ENCODE measurements around the gene SIK3. TPM values are rescaled to one million over a fixed set of nuclear protein-coding genes. Genes with fewer than 3 reads are reported as not detected.
A peak's percentile ranks its signal among the peaks of the same experiment; 100 is the strongest.

Gene SIK3
- total RNA-seq, 2 donors from 2014 or later: 37.2 to 43.5 TPM

GRCh38 chr11:117059611-117060148 is 38.5 kb downstream of the SIK3 start:
- H3K4me1 ChIP-seq (ENCODE audit: control insufficient read depth, insufficient read depth, low read length): no peaks in the 10 kb centered on the region
- no peak overlapping the region for H3K4me3 Mint-ChIP-seq
- peaks cover 4% of the 10 kb centered on the region for H3K36me3 Mint-ChIP-seq (ENCODE audit: low read depth)
- H3K27me3 Mint-ChIP-seq (ENCODE audit: insufficient read depth): no peaks in the 10 kb centered on the region
- H3K27ac ChIP-seq (ENCODE audit: low read depth, low read length): no peak overlapping the region
- H3K9ac ChIP-seq (ENCODE audit: extremely low read depth, low read length, poor library complexity, severe bottlenecking): no peak overlapping the region
- DNase-seq: no peak
- H3K27me3 ChIP-seq (ENCODE audit: control insufficient read depth, insufficient read depth, low read length, poor library complexity, severe bottlenecking): no peaks in the 10 kb centered on the region
- H3K4me1 Mint-ChIP-seq: peaks cover 27% of the 10 kb centered on the region
- no peaks in the 10 kb centered on the region for H3K9me3 Mint-ChIP-seq
- no peak overlapping the region for H3K27ac Mint-ChIP-seq
- H3K9me3 ChIP-seq (ENCODE audit: control insufficient read depth, low read length): no peaks in the 10 kb centered on the region
- TF ChIP-seq, protein P1, sequence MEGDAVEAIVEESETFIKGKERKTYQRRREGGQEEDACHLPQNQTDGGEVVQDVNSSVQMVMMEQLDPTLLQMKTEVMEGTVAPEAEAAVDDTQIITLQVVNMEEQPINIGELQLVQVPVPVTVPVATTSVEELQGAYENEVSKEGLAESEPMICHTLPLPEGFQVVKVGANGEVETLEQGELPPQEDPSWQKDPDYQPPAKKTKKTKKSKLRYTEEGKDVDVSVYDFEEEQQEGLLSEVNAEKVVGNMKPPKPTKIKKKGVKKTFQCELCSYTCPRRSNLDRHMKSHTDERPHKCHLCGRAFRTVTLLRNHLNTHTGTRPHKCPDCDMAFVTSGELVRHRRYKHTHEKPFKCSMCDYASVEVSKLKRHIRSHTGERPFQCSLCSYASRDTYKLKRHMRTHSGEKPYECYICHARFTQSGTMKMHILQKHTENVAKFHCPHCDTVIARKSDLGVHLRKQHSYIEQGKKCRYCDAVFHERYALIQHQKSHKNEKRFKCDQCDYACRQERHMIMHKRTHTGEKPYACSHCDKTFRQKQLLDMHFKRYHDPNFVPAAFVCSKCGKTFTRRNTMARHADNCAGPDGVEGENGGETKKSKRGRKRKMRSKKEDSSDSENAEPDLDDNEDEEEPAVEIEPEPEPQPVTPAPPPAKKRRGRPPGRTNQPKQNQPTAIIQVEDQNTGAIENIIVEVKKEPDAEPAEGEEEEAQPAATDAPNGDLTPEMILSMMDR (conservative IDR thresholded peaks at IDR 0.05): no peak
- WGBS, 2 experiments (ENCODE audit: insufficient coverage in 1 of 2, insufficient read length in 1 of 2): 86 to 95% methylated on average over 1 to 2 of the region's 3 CpGs
- no peak overlapping the region for H3K4me3 ChIP-seq (ENCODE audit: low read length)
- no peaks in the 10 kb centered on the region for H3K36me3 ChIP-seq (ENCODE audit: control insufficient read depth, insufficient read depth, low read length)

DNA sequence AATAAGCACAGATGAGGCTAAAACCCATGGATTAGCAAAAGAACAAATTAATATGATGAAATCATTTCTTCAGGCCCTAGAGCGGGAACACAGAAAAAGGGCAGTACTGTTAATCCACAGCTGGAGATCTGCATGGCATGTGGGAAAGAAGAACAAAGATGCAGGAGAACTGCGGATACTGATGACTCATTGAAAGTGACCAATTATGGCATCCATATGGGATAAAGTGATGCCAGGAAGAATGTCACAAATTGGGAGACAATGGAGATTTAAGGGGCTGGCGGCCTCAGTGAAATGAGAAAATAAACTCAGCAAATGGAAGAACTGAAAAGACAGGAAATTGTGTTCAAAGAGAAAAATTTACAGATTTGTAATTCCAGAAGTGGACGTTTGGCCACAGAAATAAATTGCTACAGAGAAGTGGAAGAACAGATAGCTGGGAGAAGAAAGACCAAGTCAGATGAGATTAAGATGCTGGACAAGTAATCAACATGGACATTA is 39.4 kb downstream of the SIK3 start:
- Mint-ChIP-seq H3K4me1 (peaks cover 18% of the 10 kb centered on the region), H3K4me3 (no peak overlapping the region), H3K27ac (peak overlapping the region; percentile 32), H3K9me3 (no peaks in the 10 kb centered on the region), H3K36me3 (ENCODE audit: low read depth) (peaks cover 4% of the 10 kb centered on the region), H3K27me3 (ENCODE audit: insufficient read depth) (no peaks in the 10 kb centered on the region)
- DNase-seq: no peak
- Histone ChIP-seq H3K27ac (ENCODE audit: low read depth, low read length) (no peak overlapping the region), H3K9me3 (ENCODE audit: control insufficient read depth, low read length) (no peaks in the 10 kb centered on the region), H3K36me3 (ENCODE audit: control insufficient read depth, insufficient read depth, low read length) (no peaks in the 10 kb centered on the region), H3K9ac (ENCODE audit: extremely low read depth, low read length, poor library complexity, severe bottlenecking) (no peak overlapping the region), H3K4me1 (ENCODE audit: control insufficient read depth, insufficient read depth, low read length) (no peaks in the 10 kb centered on the region), H3K4me3 (ENCODE audit: low read length) (no peak overlapping the region), H3K27me3 (ENCODE audit: control insufficient read depth, insufficient read depth, low read length, poor library complexity, severe bottlenecking) (no peaks in the 10 kb centered on the region)
- TF ChIP-seq, protein P1 (conservative IDR thresholded peaks at IDR 0.05): no peak
- 71 to 78% methylated on average over 4 of the region's 4 CpGs for WGBS, 2 experiments (ENCODE audit: insufficient coverage in 1 of 2, insufficient read length in 1 of 2)

DNA sequence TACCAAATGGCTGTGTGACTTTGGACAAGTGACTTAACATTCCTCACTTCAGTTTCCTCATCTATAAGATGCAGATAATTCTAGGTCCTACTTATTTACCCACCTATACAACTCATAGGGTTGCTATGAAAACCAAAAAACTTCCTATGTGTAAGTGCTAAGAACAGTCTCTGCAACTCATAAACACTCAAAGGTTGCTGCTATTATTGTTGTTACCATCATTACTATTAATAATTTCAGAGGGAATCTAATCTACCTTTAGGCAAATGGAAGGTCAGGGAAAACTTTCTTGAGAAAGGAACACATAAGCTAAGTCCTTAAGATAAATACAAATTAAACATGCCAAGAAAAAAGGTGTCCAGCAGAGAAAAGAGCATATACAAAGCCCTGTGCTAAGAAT is 40.5 kb downstream of the SIK3 start:
- no peaks in the 10 kb centered on the region for H3K36me3 ChIP-seq (ENCODE audit: control insufficient read depth, insufficient read depth, low read length)
- no peaks in the 10 kb centered on the region for H3K9me3 Mint-ChIP-seq
- H3K9me3 ChIP-seq (ENCODE audit: control insufficient read depth, low read length): no peaks in the 10 kb centered on the region
- TF ChIP-seq, protein P1 (conservative IDR thresholded peaks at IDR 0.05): no peak
- DNase-seq: no peak
- H3K4me3 Mint-ChIP-seq: no peak overlapping the region
- no peaks in the 10 kb centered on the region for H3K27me3 ChIP-seq (ENCODE audit: control insufficient read depth, insufficient read depth, low read length, poor library complexity, severe bottlenecking)
- H3K27ac ChIP-seq (ENCODE audit: low read depth, low read length): no peak overlapping the region
- H3K36me3 Mint-ChIP-seq (ENCODE audit: low read depth): peaks cover 4% of the 10 kb centered on the region
- H3K9ac ChIP-seq (ENCODE audit: extremely low read depth, low read length, poor library complexity, severe bottlenecking): no peak overlapping the region
- H3K4me1 Mint-ChIP-seq: peaks cover 18% of the 10 kb centered on the region
- no peak overlapping the region for H3K27ac Mint-ChIP-seq
- no peaks in the 10 kb centered on the region for H3K4me1 ChIP-seq (ENCODE audit: control insufficient read depth, insufficient read depth, low read length)
- H3K4me3 ChIP-seq (ENCODE audit: low read length): no peak overlapping the region
- no peaks in the 10 kb centered on the region for H3K27me3 Mint-ChIP-seq (ENCODE audit: insufficient read depth)
